Ishikawa (cell line): ENCODE data around the gene GNG12.

ENCODE experiments used
- CEBPB ChIP-seq: IDR thresholded peaks from 2 replicates; pipeline ENCODE4 v1.6.1; 2012
- CREB1 ChIP-seq: IDR thresholded peaks from 2 replicates; pipeline ENCODE4 v1.6.1; 2012; ENCODE audit warnings: low read depth
- EGR1 ChIP-seq: IDR thresholded peaks from 2 replicates; pipeline ENCODE4 v1.6.1; 2012
- EP300 ChIP-seq: IDR thresholded peaks from 2 replicates; pipeline ENCODE4 v1.6.1; 2012; ENCODE audit warnings: borderline replicate concordance
- FOXM1 ChIP-seq: IDR thresholded peaks from 2 replicates; pipeline ENCODE4 v1.6.1; 2012; ENCODE audit warnings: low read depth, borderline replicate concordance
- NFIC ChIP-seq: IDR thresholded peaks from 2 replicates; pipeline ENCODE4 v1.6.1; 2012
- RAD21 ChIP-seq: IDR thresholded peaks from 2 replicates; pipeline ENCODE4 v1.6.1; 2012; ENCODE audit warnings: low read depth
- TAF1 ChIP-seq: IDR thresholded peaks from 2 replicates; pipeline ENCODE4 v1.6.1; 2012; ENCODE audit warnings: low read depth, mild to moderate bottlenecking
- TCF12 ChIP-seq: IDR thresholded peaks from 2 replicates; pipeline ENCODE4 v1.6.1; 2012; ENCODE audit warnings: low read depth
- TEAD4 ChIP-seq: IDR thresholded peaks from 2 replicates; pipeline ENCODE4 v1.6.1; 2012
- YY1 ChIP-seq: IDR thresholded peaks from 2 replicates; pipeline ENCODE4 v1.6.1; 2012; ENCODE audit warnings: low read depth
- ZBTB7A ChIP-seq: IDR thresholded peaks from 2 replicates; pipeline ENCODE4 v1.6.1; 2012; ENCODE audit warnings: low read depth
- TF ChIP-seq, protein P1 (sequence below): IDR thresholded peaks from 2 replicates; pipeline ENCODE4 v1.6.1; 2012; ENCODE audit warnings: low read depth, mild to moderate bottlenecking
- TF ChIP-seq, protein P2 (sequence below): IDR thresholded peaks from 2 replicates; pipeline ENCODE4 v1.6.1; 2012
- TF ChIP-seq, protein P3 (sequence below): IDR thresholded peaks from 2 replicates; pipeline ENCODE4 v1.6.1; 2012

GNG12 gene

DNA sequence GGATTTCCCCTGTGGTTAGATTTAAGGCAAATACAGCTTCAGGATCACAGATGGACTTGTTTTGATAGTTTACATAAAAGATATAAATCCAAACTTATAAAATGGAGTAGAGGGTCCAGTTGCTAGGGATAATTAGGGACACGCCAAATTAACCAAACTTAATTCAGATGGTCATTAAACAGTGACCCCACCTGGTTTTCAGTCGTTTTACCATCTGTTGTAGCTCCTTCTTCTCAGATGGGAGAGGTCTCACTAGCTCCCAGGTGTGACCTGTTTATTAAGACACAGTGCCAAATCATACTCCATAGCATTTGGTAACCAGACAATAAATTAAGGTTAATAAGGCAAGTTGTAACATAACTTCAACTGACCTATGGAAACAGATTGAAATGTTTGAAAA lies 156.3 kb downstream of the GNG12 start:
- no peak for TF ChIP-seq TAF1
- TF ChIP-seq ZBTB7A, result no peak
- no peak for TF ChIP-seq EP300
- no peak for TF ChIP-seq NFIC
- TF ChIP-seq, protein P1, sequence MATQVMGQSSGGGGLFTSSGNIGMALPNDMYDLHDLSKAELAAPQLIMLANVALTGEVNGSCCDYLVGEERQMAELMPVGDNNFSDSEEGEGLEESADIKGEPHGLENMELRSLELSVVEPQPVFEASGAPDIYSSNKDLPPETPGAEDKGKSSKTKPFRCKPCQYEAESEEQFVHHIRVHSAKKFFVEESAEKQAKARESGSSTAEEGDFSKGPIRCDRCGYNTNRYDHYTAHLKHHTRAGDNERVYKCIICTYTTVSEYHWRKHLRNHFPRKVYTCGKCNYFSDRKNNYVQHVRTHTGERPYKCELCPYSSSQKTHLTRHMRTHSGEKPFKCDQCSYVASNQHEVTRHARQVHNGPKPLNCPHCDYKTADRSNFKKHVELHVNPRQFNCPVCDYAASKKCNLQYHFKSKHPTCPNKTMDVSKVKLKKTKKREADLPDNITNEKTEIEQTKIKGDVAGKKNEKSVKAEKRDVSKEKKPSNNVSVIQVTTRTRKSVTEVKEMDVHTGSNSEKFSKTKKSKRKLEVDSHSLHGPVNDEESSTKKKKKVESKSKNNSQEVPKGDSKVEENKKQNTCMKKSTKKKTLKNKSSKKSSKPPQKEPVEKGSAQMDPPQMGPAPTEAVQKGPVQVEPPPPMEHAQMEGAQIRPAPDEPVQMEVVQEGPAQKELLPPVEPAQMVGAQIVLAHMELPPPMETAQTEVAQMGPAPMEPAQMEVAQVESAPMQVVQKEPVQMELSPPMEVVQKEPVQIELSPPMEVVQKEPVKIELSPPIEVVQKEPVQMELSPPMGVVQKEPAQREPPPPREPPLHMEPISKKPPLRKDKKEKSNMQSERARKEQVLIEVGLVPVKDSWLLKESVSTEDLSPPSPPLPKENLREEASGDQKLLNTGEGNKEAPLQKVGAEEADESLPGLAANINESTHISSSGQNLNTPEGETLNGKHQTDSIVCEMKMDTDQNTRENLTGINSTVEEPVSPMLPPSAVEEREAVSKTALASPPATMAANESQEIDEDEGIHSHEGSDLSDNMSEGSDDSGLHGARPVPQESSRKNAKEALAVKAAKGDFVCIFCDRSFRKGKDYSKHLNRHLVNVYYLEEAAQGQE, result no peak
- TF ChIP-seq, protein P2, sequence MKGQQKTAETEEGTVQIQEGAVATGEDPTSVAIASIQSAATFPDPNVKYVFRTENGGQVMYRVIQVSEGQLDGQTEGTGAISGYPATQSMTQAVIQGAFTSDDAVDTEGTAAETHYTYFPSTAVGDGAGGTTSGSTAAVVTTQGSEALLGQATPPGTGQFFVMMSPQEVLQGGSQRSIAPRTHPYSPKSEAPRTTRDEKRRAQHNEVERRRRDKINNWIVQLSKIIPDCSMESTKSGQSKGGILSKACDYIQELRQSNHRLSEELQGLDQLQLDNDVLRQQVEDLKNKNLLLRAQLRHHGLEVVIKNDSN, result no peak
- no peak for TF ChIP-seq CEBPB
- no peak for TF ChIP-seq TCF12
- no peak for TF ChIP-seq CREB1
- no peak for TF ChIP-seq YY1
- no peak for TF ChIP-seq EGR1
- TF ChIP-seq, protein P3, sequence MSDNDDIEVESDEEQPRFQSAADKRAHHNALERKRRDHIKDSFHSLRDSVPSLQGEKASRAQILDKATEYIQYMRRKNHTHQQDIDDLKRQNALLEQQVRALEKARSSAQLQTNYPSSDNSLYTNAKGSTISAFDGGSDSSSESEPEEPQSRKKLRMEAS, result no peak
- TF ChIP-seq RAD21, result no peak
- no peak for TF ChIP-seq FOXM1
- no peak for TF ChIP-seq TEAD4

DNA sequence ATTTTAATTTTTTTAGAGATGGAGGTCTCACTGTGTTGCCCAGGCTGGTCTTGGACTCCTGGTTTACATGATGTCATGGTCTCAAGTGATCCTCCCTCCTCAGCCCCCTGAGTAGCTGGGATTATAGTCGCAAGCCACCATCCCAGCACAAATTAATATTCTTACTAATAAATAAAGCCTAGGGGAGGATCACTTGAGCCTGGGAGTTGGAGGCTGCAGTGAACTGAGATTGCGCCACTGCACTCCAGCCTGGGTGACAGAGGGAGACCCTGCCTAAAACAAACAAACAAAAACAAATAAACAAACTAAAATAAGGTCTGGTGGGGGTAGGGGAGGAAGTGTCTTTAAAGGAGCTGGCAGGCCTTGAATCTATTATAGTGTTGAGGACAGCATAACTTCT lies 157.0 kb downstream of the GNG12 start:
- TF ChIP-seq TEAD4 (no peak), FOXM1 (no peak), CEBPB (no peak), TAF1 (no peak), RAD21 (no peak), ZBTB7A (no peak), EP300 (no peak), NFIC (no peak), EGR1 (no peak), TCF12 (no peak), CREB1 (no peak), YY1 (no peak)
- TF ChIP-seq, protein P2, result no peak
- TF ChIP-seq, protein P3, result no peak
- TF ChIP-seq, protein P1, result no peak

DNA sequence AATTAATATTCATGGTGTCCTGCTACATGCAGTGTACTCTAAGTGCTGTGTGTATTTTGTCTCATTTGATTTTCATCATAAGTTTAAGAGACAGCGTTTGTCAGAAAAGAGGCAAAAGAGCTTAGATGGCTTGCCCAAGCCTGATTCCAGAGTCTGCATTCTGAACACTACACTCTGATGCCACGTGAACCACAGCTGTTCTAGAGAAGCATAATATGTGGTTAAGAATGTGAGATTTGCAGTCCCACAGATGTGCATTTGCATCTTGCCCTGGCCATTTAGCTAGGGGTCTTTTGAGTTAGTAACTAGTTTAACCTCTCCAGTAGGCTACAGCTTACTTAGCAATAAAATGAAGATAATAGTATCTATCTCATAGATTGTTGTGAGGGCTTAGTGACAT lies 157.5 kb downstream of the GNG12 start:
- TF ChIP-seq ZBTB7A (no peak), FOXM1 (no peak), TCF12 (no peak), YY1 (no peak), NFIC (no peak), RAD21 (no peak), TEAD4 (no peak), EP300 (no peak)
- TF ChIP-seq, protein P1, result no peak
- TF ChIP-seq, protein P3, result no peak

DNA sequence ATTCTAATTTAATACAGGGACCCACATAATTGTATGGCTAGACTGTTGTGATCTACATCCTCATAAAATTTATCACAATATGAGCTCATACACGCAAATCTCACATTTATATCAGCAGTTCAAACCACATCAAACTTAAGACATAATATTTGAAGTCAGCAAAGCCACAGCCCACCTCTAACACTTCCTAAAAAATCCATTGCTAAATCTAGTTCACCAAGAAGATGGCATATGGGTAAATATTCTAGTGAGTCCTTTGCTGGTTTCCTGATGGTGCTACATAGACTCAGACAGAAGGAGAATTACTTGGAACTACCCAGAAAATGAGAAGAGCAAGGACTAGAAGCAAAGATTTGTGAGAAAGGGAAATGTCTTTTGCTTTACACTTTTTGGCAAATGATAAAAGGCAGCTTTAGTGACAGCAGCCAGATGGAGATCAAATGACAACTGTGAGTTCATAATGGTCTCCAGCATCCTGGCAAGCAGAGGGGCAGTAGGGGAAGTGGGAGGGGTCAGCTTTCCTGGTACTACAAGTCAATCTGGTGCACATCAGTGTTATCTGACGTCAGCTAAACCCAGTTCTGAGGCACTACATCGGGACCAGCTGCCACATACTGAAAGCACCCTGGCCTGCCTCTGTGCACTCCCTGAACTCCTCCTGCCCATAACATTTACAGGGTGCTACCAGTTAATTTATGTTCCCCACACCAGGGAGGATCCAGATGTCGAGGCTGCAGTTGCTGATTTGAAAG lies 158.8 kb downstream of the GNG12 start:
- TF ChIP-seq, protein P1, result no peak
- no peak for TF ChIP-seq EP300
- TF ChIP-seq, protein P2, result no peak
- TF ChIP-seq, protein P3, result no peak
- TF ChIP-seq FOXM1, result no peak
- no peak for TF ChIP-seq TEAD4
- TF ChIP-seq NFIC, result no peak
